IMR-90 (cell line): ENCODE results near the gene ODAD3. TPM values are rescaled to one million over a fixed set of nuclear protein-coding genes. Genes with fewer than 3 reads are reported as not detected.
A peak's percentile ranks its signal among the peaks of the same experiment; 100 is the strongest.

Experiments
- ATAC-seq: fragments of 200-7000 bp; cut with Tn5 transposase; 2 replicates; pipeline ENCODE4 v1.9.1; 2020; ENCODE audit warnings: low read depth, mild to moderate bottlenecking, moderate library complexity
- BruUV-seq: library from RNA; stranded (reverse); fragments of 400-500 nt; replicated peaks from 2 replicates; lab custom pipeline; 2021; lab: Mats Ljungman, UMichigan
- CTCF ChIA-PET: fragments of 300-600 bp; formaldehyde crosslinking; extraction: SDS; loops from one replicate; lab custom pipeline; 2021; ENCODE audit warnings: antibody characterized with exemption; lab: Yijun Ruan, JAX
- POLR2A ChIA-PET: fragments of 300-600 bp; sonication (Branson Sonifier 250); formaldehyde crosslinking; loops from one replicate; lab custom pipeline; 2022; ENCODE audit warnings: antibody characterized with exemption; ENCODE audit not compliant: unreplicated experiment; lab: Charles Lee
- DNase-seq: peaks from one replicate; pipeline ENCODE4 v3.0.0; 2013
- H2AFZ ChIP-seq: replicated peaks from 2 replicates; pipeline ENCODE3; 2013; ENCODE audit warnings: low read length, mild to moderate bottlenecking; ENCODE audit not compliant: poor library complexity
- H2AK5ac ChIP-seq: 2 replicates; pipeline ENCODE4 v1.6.1; 2013; ENCODE audit warnings: low read depth, low read length, inconsistent platforms
- H2AK9ac ChIP-seq: replicated peaks from 2 replicates; pipeline ENCODE3; 2013; ENCODE audit warnings: mild to moderate bottlenecking, low read depth, low read length, moderate library complexity; ENCODE audit not compliant: poor library complexity
- H2BK120ac ChIP-seq: 2 replicates; pipeline ENCODE4 v1.6.1; 2013; ENCODE audit warnings: low read depth, low read length, inconsistent platforms
- H2BK15ac ChIP-seq: 3 replicates; pipeline ENCODE4 v1.6.1; 2013; ENCODE audit warnings: low read depth, low read length, inconsistent platforms
- H2BK20ac ChIP-seq: 2 replicates; pipeline ENCODE4 v1.6.1; 2013; ENCODE audit warnings: low read depth, mild to moderate bottlenecking, inconsistent platforms, low read length, moderate library complexity
- H2BK5ac ChIP-seq: 2 replicates; pipeline ENCODE4 v1.6.1; 2013; ENCODE audit warnings: mild to moderate bottlenecking, low read depth, low read length, inconsistent platforms; ENCODE audit not compliant: poor library complexity, severe bottlenecking
- H3K14ac ChIP-seq: replicated peaks from 2 replicates; pipeline ENCODE4 v1.6.1; 2013; ENCODE audit warnings: low read depth, low read length, inconsistent platforms
- H3K18ac ChIP-seq: 2 replicates; pipeline ENCODE4 v1.6.1; 2013; ENCODE audit warnings: low read depth, low read length, control low read depth
- H3K23ac ChIP-seq: 2 replicates; pipeline ENCODE4 v1.6.1; 2013; ENCODE audit warnings: low read depth, low read length, inconsistent platforms
- H3K27ac ChIP-seq: 2 replicates; pipeline ENCODE4 v1.5.1; 2013; ENCODE audit warnings: mild to moderate bottlenecking, control low read depth, low read length; ENCODE audit not compliant: insufficient read depth
- H3K27me3 ChIP-seq: 2 replicates; pipeline ENCODE4 v1.6.1; 2013; ENCODE audit warnings: low read length; ENCODE audit not compliant: control insufficient read depth, insufficient read depth
- H3K36me3 ChIP-seq: 2 replicates; pipeline ENCODE4 v1.6.1; 2013; ENCODE audit warnings: low read length, mixed read lengths; ENCODE audit not compliant: control insufficient read depth, insufficient read depth
- H3K4ac ChIP-seq: 2 replicates; pipeline ENCODE4 v1.6.1; 2013; ENCODE audit warnings: low read depth, low read length, inconsistent platforms
- H3K4me1 ChIP-seq: 2 replicates; pipeline ENCODE4 v1.6.1; 2013; ENCODE audit warnings: low read length, mixed read lengths; ENCODE audit not compliant: control insufficient read depth, insufficient read depth
- H3K4me2 ChIP-seq: 2 replicates; pipeline ENCODE4 v1.6.1; 2013; ENCODE audit warnings: low read depth, mild to moderate bottlenecking, control low read depth, low read length, moderate library complexity
- H3K4me3 ChIP-seq: 2 replicates; pipeline ENCODE4 v1.5.1; 2013; ENCODE audit warnings: low read depth, mild to moderate bottlenecking, control low read depth, low read length, moderate library complexity; ENCODE audit not compliant: insufficient read depth
- H3K56ac ChIP-seq: 2 replicates; pipeline ENCODE4 v1.6.1; 2013; ENCODE audit warnings: low read length, inconsistent platforms; ENCODE audit not compliant: insufficient read depth; ENCODE audit errors: extremely low read depth
- H3K79me1 ChIP-seq, 2 experiments: 2 replicates each; pipeline ENCODE4 v1.6.1; 2013; ENCODE audit warnings: low read length in 2 of 2, inconsistent platforms in 1 of 2, low read depth in 1 of 2
- H3K9ac ChIP-seq: 2 replicates; pipeline ENCODE4 v1.6.1; 2013; ENCODE audit warnings: low read depth, low read length, control low read depth
- H3K9me1 ChIP-seq: 2 replicates; pipeline ENCODE4 v1.6.1; 2013; ENCODE audit warnings: low read length, inconsistent platforms; ENCODE audit not compliant: insufficient read depth
- H3K9me3 ChIP-seq: 2 replicates; pipeline ENCODE4 v1.6.1; 2013; ENCODE audit warnings: low read length; ENCODE audit not compliant: control insufficient read depth, insufficient read depth
- H4K20me1 ChIP-seq: 2 replicates; pipeline ENCODE4 v1.6.1; 2013; ENCODE audit warnings: low read length, inconsistent platforms; ENCODE audit not compliant: insufficient read depth
- H4K5ac ChIP-seq: 2 replicates; pipeline ENCODE4 v1.6.1; 2013; ENCODE audit warnings: mild to moderate bottlenecking, low read depth, low read length, control low read depth
- H4K8ac ChIP-seq, 2 experiments: 2 replicates each; pipeline ENCODE4 v1.6.1; 2013; ENCODE audit warnings: low read depth in 2 of 2, low read length in 2 of 2, control low read depth in 1 of 2, inconsistent platforms in 1 of 2
- H4K91ac ChIP-seq: 2 replicates; pipeline ENCODE4 v1.6.1; 2013; ENCODE audit warnings: low read depth, low read length, inconsistent platforms; ENCODE audit not compliant: insufficient read depth
- BHLHE40 ChIP-seq: fragments of 150-350 bp; IDR thresholded peaks from 2 replicates; pipeline ENCODE4 v1.6.1; 2016; ENCODE audit warnings: mild to moderate bottlenecking, low read depth, low read length
- CHD1 ChIP-seq: IDR thresholded peaks from 2 replicates; pipeline ENCODE4 v1.6.1; 2012; ENCODE audit warnings: low read depth, low read length, improper control_type of control experiment
- CTCF ChIP-seq: conservative IDR thresholded peaks from 2 replicates; pipeline ENCODE4 v1.5.1; 2012; ENCODE audit warnings: mild to moderate bottlenecking, low read depth, low read length, improper control_type of control experiment
- ELK1 ChIP-seq: fragments of 150-350 bp; IDR thresholded peaks from 2 replicates; pipeline ENCODE4 v1.6.1; 2016; ENCODE audit warnings: low read depth, mild to moderate bottlenecking, low read length, moderate library complexity, borderline replicate concordance
- MAFK ChIP-seq: IDR thresholded peaks from 2 replicates; pipeline ENCODE4 v1.6.1; 2012; ENCODE audit warnings: low read depth, low read length, improper control_type of control experiment
- MAZ ChIP-seq: IDR thresholded peaks from 2 replicates; pipeline ENCODE4 v1.6.1; 2012; ENCODE audit warnings: low read depth, mild to moderate bottlenecking, low read length, improper control_type of control experiment, moderate library complexity, borderline replicate concordance
- MXI1 ChIP-seq: IDR thresholded peaks from 2 replicates; pipeline ENCODE4 v1.6.1; 2012; ENCODE audit warnings: low read depth, mild to moderate bottlenecking, low read length, moderate library complexity, borderline replicate concordance
- NFE2L2 ChIP-seq: fragments of 150-350 bp; IDR thresholded peaks from 2 replicates; pipeline ENCODE4 v1.6.1; 2016; ENCODE audit warnings: low read depth, mild to moderate bottlenecking, low read length
- POLR2A ChIP-seq: IDR thresholded peaks from 2 replicates; pipeline ENCODE4 v1.6.1; 2012; ENCODE audit warnings: mild to moderate bottlenecking, low read depth, low read length
- RAD21 ChIP-seq: IDR thresholded peaks from 2 replicates; pipeline ENCODE4 v1.6.1; 2012; ENCODE audit warnings: low read length, improper control_type of control experiment
- RCOR1 ChIP-seq: IDR thresholded peaks from 2 replicates; pipeline ENCODE4 v1.6.1; 2012; ENCODE audit warnings: mild to moderate bottlenecking, low read length, improper control_type of control experiment; ENCODE audit not compliant: insufficient replicate concordance
- RFX5 ChIP-seq: IDR thresholded peaks from 2 replicates; pipeline ENCODE4 v1.8.0; 2012; ENCODE audit warnings: low read depth, mild to moderate bottlenecking, low read length, moderate library complexity
- SMC3 ChIP-seq: fragments of 150-350 bp; IDR thresholded peaks from 2 replicates; pipeline ENCODE4 v1.6.1; 2016; ENCODE audit warnings: low read depth, mild to moderate bottlenecking, antibody characterized with exemption, low read length, moderate library complexity
- WGBS, 2 experiments: methylation state at CpG; one replicate each; pipeline versions ENCODE4 v1.1.5 to v1.1.7; 2013; ENCODE audit warnings: missing lambda C conversion rate in 2 of 2; ENCODE audit not compliant: insufficient read length in 1 of 2; ENCODE audit errors: extremely low coverage in 2 of 2; 5-methylcytosine and 5-hydroxymethylcytosine counted together
- dilution Hi-C: fragments of 300-500 bp; cut with HindIII; formaldehyde crosslinking; loops from one replicate; pipeline ENCODE4 v1.14.3; 2018; ENCODE audit warnings: low sequenced_read_pairs; ENCODE audit not compliant: unreplicated experiment
- in situ Hi-C: fragments of 300-500 bp; cut with MboI; formaldehyde crosslinking; loops from 3 replicates; pipeline ENCODE4 v1.14.3; 2019; ENCODE audit warnings: low sequenced_read_pairs, inconsistent platforms, mixed read lengths
- intact Hi-C: fragments of 100-400 bp; cut with micrococcal nuclease; formaldehyde crosslinking; loops from 2 replicates; pipeline ENCODE4 v1.10.0; 2022
- polyA plus RNA-seq, 3 experiments: library from polyadenylated mRNA; depleted of rRNA; stranded (reverse); fragments of >200 nt; gene quantifications; 2 replicates each; pipeline ENCODE4 v1.2.3, GENCODE V29; 2012; ENCODE audit warnings: low replicate concordance in 1 of 3
- total RNA-seq: library from RNA; depleted of rRNA; stranded (reverse); fragments of >200 nt; gene quantifications from 2 replicates; pipeline ENCODE4 v1.2.3, GENCODE V29; 2012

The ODAD3 gene
- total and polyA plus RNA-seq, 2 of the 4 experiments (the other 2 are of a cell fraction) = under 0.01 to 0.44 TPM

- no peaks in the 10 kb centered on the region for H4K20me1 ChIP-seq
- H3K14ac ChIP-seq = no peak overlapping the region
- no peaks in the 10 kb centered on the region; the same call in 1 of the 2 replicates for H3K27me3 ChIP-seq
- dilution Hi-C loops = no loop called here
- H3K9me3 ChIP-seq = no peaks in the 10 kb centered on the region
- no peaks in the 10 kb centered on the region for H3K36me3 ChIP-seq
- peak overlapping the region; percentile 43 for H2AFZ ChIP-seq
- H3K79me1 ChIP-seq = no peaks in the 10 kb centered on the region
- no peak overlapping the region for H3K27ac ChIP-seq
- no peak for TF ChIP-seq NFE2L2
- no peak for TF ChIP-seq SMC3
- TF ChIP-seq RFX5 = no peak
- no peak for TF ChIP-seq CTCF
- TF ChIP-seq MXI1 = no peak
- no peak for TF ChIP-seq POLR2A
- TF ChIP-seq RCOR1 = no peak
- no peak for TF ChIP-seq MAFK
- no peak for TF ChIP-seq CHD1
- no peak for TF ChIP-seq BHLHE40
- TF ChIP-seq ELK1 = no peak
- no peak for TF ChIP-seq RAD21
- no peak for TF ChIP-seq MAZ
- H2AK5ac ChIP-seq = no peak overlapping the region
- no peak overlapping the region for H2BK15ac ChIP-seq
- H3K9ac ChIP-seq = no peak overlapping the region
- in situ Hi-C loops = no loop called here
- no peak overlapping the region for H2BK20ac ChIP-seq
- H3K4me2 ChIP-seq = no peak overlapping the region
- ATAC-seq = no peak
- WGBS, 2 experiments = 82% methylated on average over 10 of the region's 19 CpGs; no CpG with 5 or more reads in 1 of the 2 experiments
- H3K56ac ChIP-seq = no peak overlapping the region
- H3K18ac ChIP-seq = no peak overlapping the region
- no peak overlapping the region for H4K8ac ChIP-seq
- ChIA-PET CTCF (no interaction called here), POLR2A (no interaction called here)
- H2AK9ac ChIP-seq = no peak overlapping the region
- H3K23ac ChIP-seq = no peak overlapping the region; the same call in 1 of the 2 replicates
- H3K4me1 ChIP-seq = no peaks in the 10 kb centered on the region
- no peak overlapping the region for H2BK5ac ChIP-seq
- no peak overlapping the region for H3K4me3 ChIP-seq
- no peak overlapping the region for H2BK120ac ChIP-seq
- H4K5ac ChIP-seq = no peak overlapping the region
- H3K9me1 ChIP-seq = no peaks in the 10 kb centered on the region
- intact Hi-C loops = no loop called here
- H4K91ac ChIP-seq = no peak overlapping the region
- DNase-seq = no peak
- BruUV-seq = no TSS peak
- no peak overlapping the region for H3K4ac ChIP-seq
Measured at GRCh38 chr19:11458236-11458900, 23.4 kb upstream of the ODAD3 start.
